Aorta (tissue), 5 donors: ENCODE data around the gene RPTOR. TPM values are rescaled to one million over a fixed set of nuclear protein-coding genes. Genes with fewer than 3 reads are reported as not detected.
"Not testable (repeated sequence)": the region's sequence is repeated elsewhere in the genome, so short reads cannot be mapped to it uniquely, and the experiment has no call there.

Experiments used
- ATAC-seq: fragments of 200-7000 bp; cut with Tn5 transposase; one replicate; pipeline ENCODE4 v1.9.1; 2022; ENCODE audit warnings: moderate library complexity; ENCODE audit not compliant: low FRiP score
- DNase-seq, 2 donors: peaks; one replicate each; pipeline ENCODE4 v3.0.0-alpha.2; 2020
- H3K27ac ChIP-seq, 2 donors: one replicate each; pipeline ENCODE4 v1.5.1; 2013; ENCODE audit warnings: low read length in 2 of 2, mild to moderate bottlenecking in 2 of 2, moderate library complexity in 2 of 2, control low read depth in 1 of 2, inconsistent platforms in 1 of 2, low read depth in 1 of 2
- H3K27me3 ChIP-seq, 2 donors: one replicate each; pipeline ENCODE4 v1.6.1; 2013; ENCODE audit warnings: control low read depth in 1 of 2, low read length in 1 of 2, mild to moderate bottlenecking in 1 of 2, moderate library complexity in 1 of 2; ENCODE audit not compliant: insufficient read depth in 2 of 2, control insufficient read depth in 1 of 2
- H3K36me3 ChIP-seq, 2 donors: one replicate each; pipeline ENCODE4 v1.6.1; 2013; ENCODE audit warnings: control low read depth in 1 of 2, low read length in 1 of 2, mild to moderate bottlenecking in 1 of 2; ENCODE audit not compliant: insufficient read depth in 2 of 2, control insufficient read depth in 1 of 2
- H3K4me1 ChIP-seq, 2 donors: one replicate each; pipeline ENCODE4 v1.6.1; 2013; ENCODE audit warnings: low read length in 2 of 2, control low read depth in 1 of 2, mild to moderate bottlenecking in 1 of 2, moderate library complexity in 1 of 2; ENCODE audit not compliant: insufficient read depth in 2 of 2, control insufficient read depth in 1 of 2
- H3K4me3 ChIP-seq, 2 donors: one replicate each; pipeline ENCODE4 v1.5.1; 2013; ENCODE audit warnings: low read length in 2 of 2, control low read depth in 1 of 2, mild to moderate bottlenecking in 1 of 2
- H3K9me3 ChIP-seq: one replicate; pipeline ENCODE4 v1.6.1; 2013; ENCODE audit warnings: mild to moderate bottlenecking, low read length; ENCODE audit not compliant: control insufficient read depth
- WGBS, 2 donors: extraction: QIAGEN DNeasy Blood & Tissue Kit; methylation state at CpG; one replicate each; pipeline ENCODE4 v1.1.7; 2013; 5-methylcytosine and 5-hydroxymethylcytosine counted together
- intact Hi-C, 2 donors: fragments of 100-400 bp; cut with DNase I; formaldehyde crosslinking; loops; one replicate each; pipeline versions ENCODE4 v1.14.2 to v1.15.0; 2022
- polyA plus RNA-seq, 2 donors: library from polyadenylated mRNA; stranded (reverse); fragments of 200-250 nt; gene quantifications; one replicate each; pipeline ENCODE4 v1.2.3, GENCODE V29; 2013
- total RNA-seq, 2 donors: library from RNA; stranded (reverse); fragmentation: NEBNext Ultra II Directional; extraction: Animal tissue kit (Norgen Biotek cat#: 25700); gene quantifications; one replicate each; pipeline ENCODE4 v1.2.1, GENCODE V29; 2021
- donor health status: healthy with polysubstance abuse.
- donor health status: Bipolar disorder and iron deficiency.
- donor health status: DM: no; HTN: no; CAD: no.
- donor health status: DM: no; HTN: no; CAD: no.
- donor health status: DM: yes; HTN: yes; CAD: no.

The RPTOR gene
- total and polyA plus RNA-seq, 4 donors: 2.1 to 31.4 (median 18.6) TPM

- Histone ChIP-seq H3K27ac (no peak overlapping the region), H3K27me3 (no peaks in the 10 kb centered on the region), H3K36me3 (no peaks in the 10 kb centered on the region), H3K4me1 (no peaks in the 10 kb centered on the region), H3K4me3 (no peak overlapping the region), H3K9me3 (no peaks in the 10 kb centered on the region)
- DNase-seq (peak; percentile 90 to 93), ATAC-seq (peak; percentile 91)
- WGBS, 2 donors: 34 to 38% methylated on average over 17 of the region's 17 CpGs
- intact Hi-C loops: loop anchor here (1.0 to 10.0 kb wide), 3 partner anchors 144 to 410 kb away; no protein-coding TSS in a partner anchor
These were observed 30.6 kb downstream of the RPTOR start for GRCh38 chr17:80575057-80575875.

- ATAC-seq (no peak), DNase-seq (no peak)
- intact Hi-C loops: loop anchor here in 1 of 2 donors (10.0 kb wide), 1 partner anchor 407 kb away; no protein-coding TSS in a partner anchor
- no peaks in the 10 kb centered on the region for H3K36me3 ChIP-seq
- WGBS, 2 donors: 92% methylated on average over 14 of the region's 14 CpGs
- H3K4me3 ChIP-seq: no peak overlapping the region
- no peaks in the 10 kb centered on the region for H3K9me3 ChIP-seq
- H3K4me1 ChIP-seq: no peaks in the 10 kb centered on the region
- no peaks in the 10 kb centered on the region for H3K27me3 ChIP-seq
- no peak overlapping the region for H3K27ac ChIP-seq
These were observed 33.4 kb downstream of the RPTOR start for GRCh38 chr17:80577876-80578570.

- ATAC-seq, H3K4me3 ChIP-seq, H3K27ac ChIP-seq, H3K4me1 ChIP-seq, DNase-seq, H3K9me3 ChIP-seq, H3K27me3 ChIP-seq, H3K36me3 ChIP-seq: not testable (repeated sequence)
- WGBS, 2 donors: 96 to 98% methylated on average over 15 of the region's 15 CpGs
- intact Hi-C loops: loop anchor here in 1 of 2 donors (10.0 kb wide), 1 partner anchor 406 kb away; no protein-coding TSS in a partner anchor
These were observed 34.2 kb downstream of the RPTOR start for GRCh38 chr17:80578668-80579388.

- no peak for ATAC-seq
- 83 to 94% methylated on average over 6 of the region's 6 CpGs for WGBS, 2 donors
- intact Hi-C loops: no loop called here
- Histone ChIP-seq H3K27me3 (no peaks in the 10 kb centered on the region), H3K4me1 (no peaks in the 10 kb centered on the region), H3K4me3 (no peak overlapping the region), H3K9me3 (no peaks in the 10 kb centered on the region), H3K36me3 (no peaks in the 10 kb centered on the region), H3K27ac (no peak overlapping the region)
- DNase-seq: no peak
These were observed 37.5 kb downstream of the RPTOR start for GRCh38 chr17:80582165-80582564.

- H3K27ac ChIP-seq: no peak overlapping the region
- H3K4me3 ChIP-seq: no peak overlapping the region
- ATAC-seq: no peak
- no peak for DNase-seq
- H3K27me3 ChIP-seq: no peaks in the 10 kb centered on the region
- H3K4me1 ChIP-seq: no peaks in the 10 kb centered on the region
- intact Hi-C loops: no loop called here
- no peaks in the 10 kb centered on the region for H3K36me3 ChIP-seq
- no peaks in the 10 kb centered on the region for H3K9me3 ChIP-seq
- 69 to 82% methylated on average over 10 of the region's 10 CpGs for WGBS, 2 donors
These were observed 39.7 kb downstream of the RPTOR start for GRCh38 chr17:80584176-80584905.

- no peaks in the 10 kb centered on the region for H3K27me3 ChIP-seq
- no peaks in the 10 kb centered on the region for H3K4me1 ChIP-seq
- no peaks in the 10 kb centered on the region for H3K9me3 ChIP-seq
- peak; percentile 54 for ATAC-seq
- 74 to 80% methylated on average over 24 of the region's 24 CpGs for WGBS, 2 donors
- DNase-seq: no peak
- no peak overlapping the region for H3K4me3 ChIP-seq
- no peak overlapping the region for H3K27ac ChIP-seq
- H3K36me3 ChIP-seq: no peaks in the 10 kb centered on the region
- intact Hi-C loops: no loop called here
These were observed 41.5 kb downstream of the RPTOR start for GRCh38 chr17:80585890-80586845.

GRCh38 chr17:80586846-80587228 is 42.2 kb downstream of the RPTOR start:
- DNase-seq (peak; percentile 54 to 82), ATAC-seq (peak; percentile 62)
- Histone ChIP-seq H3K4me1 (no peaks in the 10 kb centered on the region), H3K9me3 (no peaks in the 10 kb centered on the region), H3K27ac (no peak overlapping the region), H3K36me3 (no peaks in the 10 kb centered on the region), H3K27me3 (no peaks in the 10 kb centered on the region), H3K4me3 (no peak overlapping the region)
- 78 to 81% methylated on average over 25 of the region's 25 CpGs for WGBS, 2 donors
- intact Hi-C loops: no loop called here
